Measurements from ENCODE around the gene DPH5.

The DPH5 gene

DNA sequence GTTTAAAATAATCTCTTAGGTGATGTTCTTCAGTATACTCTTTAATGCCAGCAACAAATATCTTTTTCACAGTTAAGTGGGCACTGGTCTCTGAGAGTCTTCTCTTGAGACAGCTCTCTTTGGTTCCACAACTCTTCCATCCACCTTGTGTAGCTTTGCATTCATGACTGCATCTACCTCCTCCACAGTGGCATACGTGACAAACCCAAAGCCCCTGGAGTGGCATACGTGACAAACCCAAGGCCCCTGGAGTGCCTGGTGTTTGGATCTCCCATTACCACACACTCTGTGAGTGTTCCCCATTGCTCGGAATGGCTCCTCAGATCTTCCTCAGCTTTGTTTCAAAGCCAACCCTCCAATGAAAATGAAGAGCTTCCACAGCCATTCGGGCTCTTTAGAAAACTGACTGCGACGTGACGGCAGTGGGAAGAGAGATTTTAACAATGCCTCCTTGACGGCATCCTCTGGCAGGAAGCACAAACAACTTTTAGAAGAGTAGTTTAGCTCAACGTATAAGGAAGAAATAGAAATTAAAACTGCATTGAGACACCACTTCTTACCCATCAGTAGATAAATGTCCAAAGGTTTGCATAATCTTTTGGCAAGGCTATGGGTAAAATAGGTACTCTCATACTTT lies 83.9 kb downstream of the DPH5 start:
- DNase-seq (ENCODE audit: low read depth): no peak

DNA sequence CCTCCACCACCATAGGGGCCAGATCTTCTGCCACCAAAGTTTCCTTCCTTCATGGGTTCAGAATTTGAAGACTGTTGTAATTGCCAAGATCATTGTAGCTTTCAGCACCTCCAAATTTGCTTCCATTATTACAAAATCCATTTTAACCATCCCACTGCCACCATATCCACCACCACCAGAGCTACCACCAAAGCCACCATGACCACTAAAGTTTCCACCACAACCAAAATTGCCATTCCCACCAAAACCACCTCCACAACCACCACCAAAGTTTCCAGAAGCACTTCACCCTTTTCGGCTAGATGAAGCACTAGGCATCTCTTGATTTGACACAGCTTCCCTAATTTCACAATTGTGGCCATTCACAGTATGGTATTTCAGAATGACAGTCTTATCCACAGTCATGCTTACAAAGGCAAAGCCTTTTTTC lies 84.5 kb downstream of the DPH5 start:
- no peak for DNase-seq (ENCODE audit: low read depth)
